Cortex of kidney (tissue), 1 donor: ENCODE measurements around the gene NPM1.

Source experiments
- DNase-seq: peaks from one replicate; lab custom pipeline; 2025; lab: John Stamatoyannopoulos, UW

The NPM1 gene

GRCh38 chr5:171450423-171451331, 63.0 kb downstream of the NPM1 start:
- no peak for DNase-seq

GRCh38 chr5:171451421-171451820, 63.8 kb downstream of the NPM1 start:
- DNase-seq, result no peak

GRCh38 chr5:171453056-171453725, 65.5 kb downstream of the NPM1 start:
- no peak for DNase-seq

DNA sequence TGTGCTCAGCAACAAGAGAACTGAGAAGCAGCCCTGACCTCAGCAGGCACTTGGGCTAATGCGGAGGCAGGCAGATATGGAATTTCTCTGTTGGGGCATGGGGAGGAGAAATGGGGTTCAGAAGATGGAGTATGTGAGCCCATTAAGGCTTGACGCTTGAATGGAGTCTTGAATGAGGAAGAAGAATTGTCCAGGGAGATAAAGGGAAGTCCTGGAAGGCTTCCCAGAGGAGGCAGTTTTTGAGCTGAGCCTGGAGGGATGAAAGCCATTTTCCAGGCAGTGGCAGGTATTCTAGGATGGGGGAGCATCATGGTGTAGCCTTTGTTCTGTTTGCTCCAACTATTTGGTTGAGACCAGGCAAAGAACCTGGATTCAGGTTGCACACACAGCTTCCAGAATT, 66.3 kb downstream of the NPM1 start:
- DNase-seq, result no peak

GRCh38 chr5:171454549-171454948, 66.9 kb downstream of the NPM1 start:
- DNase-seq, result no peak

DNA sequence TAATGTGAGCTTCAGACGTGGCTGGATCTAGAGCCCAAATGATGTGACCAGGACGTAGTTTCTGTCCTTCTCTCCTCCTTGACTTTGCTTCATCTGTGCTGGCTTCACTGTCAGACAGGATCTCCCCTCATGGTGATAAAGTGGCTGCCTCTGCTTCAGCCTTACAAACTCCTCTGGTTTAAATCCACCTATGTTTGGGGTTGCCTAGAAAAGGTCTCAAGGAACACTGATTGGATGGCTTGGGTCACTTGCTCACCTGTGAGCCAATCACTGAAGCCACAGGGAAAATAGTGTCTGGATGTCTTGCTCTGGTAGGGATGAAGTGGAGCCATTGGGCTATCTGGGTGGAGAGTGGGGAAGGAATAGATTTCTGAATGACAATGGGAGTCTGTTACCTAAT, 67.9 kb downstream of the NPM1 start:
- DNase-seq, result no peak

DNA sequence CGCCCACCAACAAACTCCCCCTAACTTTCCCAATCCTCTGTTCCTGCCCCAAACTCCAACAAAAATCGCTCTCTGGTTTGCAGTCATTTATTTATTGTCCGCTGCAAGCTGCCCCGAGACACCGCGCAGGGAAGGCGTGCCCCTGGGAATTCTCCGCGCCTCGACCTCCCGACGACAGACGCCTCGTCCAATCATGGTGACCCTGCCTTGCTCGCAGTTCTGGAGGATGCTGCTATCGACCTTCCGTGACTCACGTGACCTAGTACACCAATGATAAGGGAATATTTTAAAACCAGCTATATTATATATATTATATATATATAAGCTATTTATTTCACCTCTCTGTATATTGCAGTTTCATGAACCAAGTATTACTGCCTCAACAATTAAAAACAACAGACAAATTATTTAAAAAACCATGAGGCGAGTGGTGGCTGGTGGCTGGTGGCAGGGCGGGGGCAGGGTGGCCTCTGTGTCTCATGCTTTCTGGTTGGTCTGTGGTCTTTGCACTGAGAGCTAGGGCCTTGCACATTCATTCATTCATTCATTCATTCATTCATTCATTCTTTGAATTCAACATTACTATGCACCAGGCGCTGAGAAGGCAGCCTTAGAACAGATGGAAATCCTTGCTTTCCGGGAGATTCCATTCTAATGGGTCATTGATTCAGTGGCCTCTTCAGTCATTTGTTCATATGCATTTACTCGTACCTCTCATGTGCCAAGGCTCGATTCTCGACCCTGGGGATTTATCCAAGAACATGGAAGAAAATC, 69.7 kb downstream of the NPM1 start:
- no peak for DNase-seq

- DNase-seq, result no peak
These were observed 72.2 kb downstream of the NPM1 start for GRCh38 chr5:171459839-171460238.
